Epithelial cell of prostate (primary cell): ENCODE data around the gene RAB22A.

Experiments
- DNase-seq: peaks from one replicate; pipeline ENCODE4 v3.0.0-alpha.2; 2011; ENCODE audit warnings: low read depth, low spot score
- H3K27ac ChIP-seq: fragments of 450-650 bp; 2 replicates; pipeline ENCODE4 v1.5.1; 2017; ENCODE audit warnings: mild to moderate bottlenecking

The RAB22A gene, protein sequence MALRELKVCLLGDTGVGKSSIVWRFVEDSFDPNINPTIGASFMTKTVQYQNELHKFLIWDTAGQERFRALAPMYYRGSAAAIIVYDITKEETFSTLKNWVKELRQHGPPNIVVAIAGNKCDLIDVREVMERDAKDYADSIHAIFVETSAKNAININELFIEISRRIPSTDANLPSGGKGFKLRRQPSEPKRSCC

GRCh38 chr20:58309591-58310290 lies at the start of gene RAB22A:
RAB22A (plus strand) TSS chr20:58309715; CDS start chr20:58309977, 262 bp downstream.
- peak within 1 kb of the TSS; percentile 88 for H3K27ac ChIP-seq
- DNase-seq = no peak

- no peak overlapping the region for H3K27ac ChIP-seq
- DNase-seq = no peak
Observed at GRCh38 chr20:58260006-58260405, 49.5 kb upstream of the RAB22A start.

GRCh38 chr20:58261660-58262059 lies 47.9 kb upstream of the RAB22A start:
- no peak overlapping the region for H3K27ac ChIP-seq
- no peak for DNase-seq

GRCh38 chr20:58264271-58264670 lies 45.2 kb upstream of the RAB22A start:
- DNase-seq = no peak

DNA sequence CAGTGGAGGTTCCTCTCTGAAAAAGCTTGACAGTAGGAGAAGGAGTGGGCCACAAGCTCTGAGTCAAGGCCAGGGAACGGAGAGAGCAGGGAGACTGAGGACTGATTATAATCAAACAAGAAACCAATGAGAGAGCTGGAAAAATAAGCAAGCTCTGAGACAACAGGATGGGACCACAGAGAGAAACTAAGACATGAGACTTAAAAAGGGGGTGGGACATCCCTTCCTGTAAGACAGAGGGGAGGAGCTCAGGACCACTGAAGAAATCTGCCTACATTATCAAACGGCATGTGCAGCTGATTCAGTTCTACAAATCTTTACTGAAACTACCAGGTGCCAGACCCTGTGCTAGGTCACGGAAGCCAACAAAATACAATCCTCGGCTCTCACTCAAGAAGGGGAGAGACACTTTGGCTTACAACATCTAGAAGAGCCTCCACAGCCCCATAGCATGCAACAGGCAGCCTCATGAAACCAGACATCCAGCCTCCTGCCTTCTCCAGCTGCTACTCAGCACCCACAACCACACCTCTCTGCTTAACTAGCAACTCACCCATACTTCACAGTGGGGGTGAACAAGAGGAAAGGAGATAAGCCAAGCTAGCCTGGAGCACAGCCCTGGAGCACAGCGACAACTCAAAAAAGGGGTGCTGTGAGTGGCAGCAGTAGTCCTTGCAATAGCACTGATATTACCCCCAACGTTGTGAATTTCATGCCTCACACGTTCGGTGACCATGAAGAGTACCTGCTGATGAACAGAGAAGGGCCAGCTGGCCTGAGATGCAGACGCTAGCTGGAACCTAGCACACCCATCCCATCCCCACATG lies 41.9 kb upstream of the RAB22A start:
- no peak for DNase-seq
- no peak overlapping the region for H3K27ac ChIP-seq

More at GRCh38 chr20:58264271-58264670, 45.2 kb upstream of the RAB22A start:
- H3K27ac ChIP-seq = no peak overlapping the region

GRCh38 chr20:58268421-58268821 lies 41.1 kb upstream of the RAB22A start:
- no peak overlapping the region for H3K27ac ChIP-seq
- no peak for DNase-seq

- no peak overlapping the region for H3K27ac ChIP-seq
- no peak for DNase-seq
Observed at GRCh38 chr20:58268936-58269619, 40.4 kb upstream of the RAB22A start.

DNA sequence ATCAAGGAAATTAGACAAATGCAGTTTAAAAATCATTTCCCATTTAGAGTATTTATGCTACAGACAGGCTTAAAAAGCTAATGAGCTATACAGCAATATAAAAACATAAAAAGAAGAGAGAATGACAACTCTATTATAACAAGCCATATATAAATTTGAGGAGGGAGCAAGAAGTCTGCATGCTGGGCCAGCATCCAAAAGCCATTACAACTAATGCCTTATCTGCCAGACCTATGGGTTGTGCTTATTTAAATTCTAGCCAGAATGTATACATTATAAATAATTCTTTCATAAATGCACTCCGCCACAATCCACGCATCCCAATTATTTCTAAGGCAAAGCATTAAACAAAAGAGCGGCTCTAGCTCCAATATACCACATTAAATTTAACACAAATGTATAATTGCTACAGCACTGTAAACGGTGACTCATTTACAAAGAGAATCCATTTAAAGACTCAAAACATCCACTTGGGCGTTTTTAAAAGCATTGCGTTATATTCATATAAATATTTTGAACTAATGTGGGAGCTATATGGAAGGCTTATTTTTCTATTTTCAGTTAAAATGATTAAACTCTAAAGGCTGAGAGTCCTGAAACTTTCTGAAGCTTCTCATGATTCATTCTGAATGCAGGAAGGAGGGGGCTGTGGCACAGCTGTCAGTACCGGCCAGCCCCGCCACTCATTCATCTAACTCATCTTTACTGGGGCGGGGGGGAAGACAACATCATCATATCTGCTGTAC lies 37.7 kb upstream of the RAB22A start:
- no peak overlapping the region for H3K27ac ChIP-seq
- DNase-seq = no peak

GRCh38 chr20:58274384-58274783 lies 35.1 kb upstream of the RAB22A start:
- no peak for DNase-seq
- no peak overlapping the region for H3K27ac ChIP-seq

- no peak overlapping the region for H3K27ac ChIP-seq
- no peak for DNase-seq
Observed at GRCh38 chr20:58277107-58277506, 32.4 kb upstream of the RAB22A start.

GRCh38 chr20:58277578-58278472 lies 31.7 kb upstream of the RAB22A start:
- no peak for DNase-seq
- no peak overlapping the region for H3K27ac ChIP-seq

GRCh38 chr20:58286729-58287128 lies 22.8 kb upstream of the RAB22A start:
- H3K27ac ChIP-seq = no peak overlapping the region
- no peak for DNase-seq

DNA sequence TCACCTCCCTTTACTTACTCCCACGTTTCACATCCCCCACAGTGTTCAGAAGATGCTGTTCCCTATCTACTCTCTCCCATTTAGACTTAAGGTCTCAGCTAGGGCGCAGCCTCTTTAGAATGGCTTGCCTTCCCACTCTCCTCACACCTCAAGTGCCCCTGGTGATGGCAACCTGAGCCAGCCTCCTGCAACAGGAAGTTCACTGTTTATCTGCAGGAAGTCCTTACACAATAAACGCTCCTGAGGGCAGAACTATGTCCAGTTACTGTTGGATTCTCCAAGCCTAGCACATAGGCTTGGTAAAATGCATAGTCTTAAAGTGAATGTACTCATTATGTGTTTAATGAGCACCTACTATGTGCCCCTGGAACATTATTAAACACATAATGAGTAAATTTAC lies 21.9 kb upstream of the RAB22A start:
- H3K27ac ChIP-seq = no peak overlapping the region
- DNase-seq = no peak

DNA sequence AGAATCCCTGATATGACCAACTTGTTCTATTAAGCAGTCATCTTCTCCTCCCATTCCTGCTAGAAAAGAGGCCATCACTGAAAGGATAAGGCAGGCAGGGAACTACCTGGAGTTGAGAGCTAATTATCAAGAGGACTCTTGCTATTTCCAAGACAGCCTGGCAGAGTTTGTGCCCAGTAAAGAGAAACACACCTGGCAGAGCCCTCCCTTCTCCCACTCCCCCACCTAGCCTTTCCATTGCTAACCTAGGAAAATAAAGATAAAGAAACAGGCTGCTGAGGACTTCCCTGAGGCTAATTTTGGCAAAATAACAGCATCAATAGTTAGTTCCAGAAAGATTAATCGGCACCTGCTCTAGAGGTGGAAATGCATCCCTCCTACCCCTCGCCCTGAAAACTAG lies 20.4 kb upstream of the RAB22A start:
- no peak for DNase-seq
- no peak overlapping the region for H3K27ac ChIP-seq

- no peak for DNase-seq
- H3K27ac ChIP-seq = no peak overlapping the region
Observed at GRCh38 chr20:58293453-58293852, 16.1 kb upstream of the RAB22A start.

- no peak overlapping the region for H3K27ac ChIP-seq
- no peak for DNase-seq
Observed at GRCh38 chr20:58294497-58295455, 14.7 kb upstream of the RAB22A start.

GRCh38 chr20:58296051-58296837 lies 13.3 kb upstream of the RAB22A start:
- no peak for DNase-seq
- no peak overlapping the region for H3K27ac ChIP-seq
